Measurements from ENCODE around the gene TCEANC. TPM values are rescaled to one million over a fixed set of nuclear protein-coding genes. Genes with fewer than 3 reads are reported as not detected.

TCEANC gene, protein sequence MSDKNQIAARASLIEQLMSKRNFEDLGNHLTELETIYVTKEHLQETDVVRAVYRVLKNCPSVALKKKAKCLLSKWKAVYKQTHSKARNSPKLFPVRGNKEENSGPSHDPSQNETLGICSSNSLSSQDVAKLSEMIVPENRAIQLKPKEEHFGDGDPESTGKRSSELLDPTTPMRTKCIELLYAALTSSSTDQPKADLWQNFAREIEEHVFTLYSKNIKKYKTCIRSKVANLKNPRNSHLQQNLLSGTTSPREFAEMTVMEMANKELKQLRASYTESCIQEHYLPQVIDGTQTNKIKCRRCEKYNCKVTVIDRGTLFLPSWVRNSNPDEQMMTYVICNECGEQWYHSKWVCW
- total RNA-seq (1 to 10 TPM; 2.0 to 4.6 (median 2.6) TPM), polyA plus RNA-seq (1 to 10 TPM; 2.1 to 2.9 TPM)

DNA sequence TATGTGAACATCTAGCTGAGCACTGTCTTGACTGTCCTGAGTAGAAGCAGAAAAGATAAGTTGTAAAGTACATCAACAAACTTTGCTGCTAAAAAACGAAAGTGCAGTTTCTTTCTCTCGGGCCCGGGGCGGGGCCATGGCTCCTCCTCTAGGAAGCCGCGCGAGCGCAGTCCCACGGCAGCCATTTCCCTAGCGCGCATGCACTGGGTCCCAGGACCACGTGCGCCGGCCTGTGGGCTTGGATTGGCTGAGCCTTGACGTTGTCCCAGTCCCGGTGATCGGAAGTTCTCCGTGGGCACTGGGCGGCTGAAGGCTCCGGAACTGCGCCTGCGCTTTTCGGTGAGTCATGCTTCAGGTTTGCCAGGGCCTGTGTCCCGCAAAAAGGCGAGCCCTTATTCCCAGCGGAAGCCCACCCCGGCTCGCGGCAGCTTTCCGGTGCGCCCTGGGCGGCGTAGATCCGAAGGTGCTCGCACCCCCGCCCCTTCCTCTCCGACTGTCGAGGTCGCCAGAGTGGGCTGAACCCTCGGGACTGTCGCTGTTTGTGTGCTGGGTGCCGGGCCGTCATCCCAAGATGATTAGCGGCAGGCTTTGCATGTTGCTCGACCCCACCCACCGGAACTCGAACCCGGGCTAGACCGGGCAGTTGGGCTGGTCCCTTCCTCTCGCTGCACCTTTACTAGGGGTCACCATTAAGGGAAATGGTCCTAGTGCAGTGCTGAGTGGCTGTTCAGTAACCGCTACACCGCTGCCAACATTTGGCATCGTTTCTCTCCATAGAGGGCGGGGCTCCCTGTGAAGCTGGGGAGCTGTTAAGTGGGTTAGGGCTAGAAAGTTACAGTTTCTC is at the start of gene TCEANC:
TSS of gene TCEANC (plus strand) at position 292 of the 844 bp plus-strand sequence. CDS start 9,368 bp downstream, outside the sequence.
- TF ChIP-seq, protein P1, sequence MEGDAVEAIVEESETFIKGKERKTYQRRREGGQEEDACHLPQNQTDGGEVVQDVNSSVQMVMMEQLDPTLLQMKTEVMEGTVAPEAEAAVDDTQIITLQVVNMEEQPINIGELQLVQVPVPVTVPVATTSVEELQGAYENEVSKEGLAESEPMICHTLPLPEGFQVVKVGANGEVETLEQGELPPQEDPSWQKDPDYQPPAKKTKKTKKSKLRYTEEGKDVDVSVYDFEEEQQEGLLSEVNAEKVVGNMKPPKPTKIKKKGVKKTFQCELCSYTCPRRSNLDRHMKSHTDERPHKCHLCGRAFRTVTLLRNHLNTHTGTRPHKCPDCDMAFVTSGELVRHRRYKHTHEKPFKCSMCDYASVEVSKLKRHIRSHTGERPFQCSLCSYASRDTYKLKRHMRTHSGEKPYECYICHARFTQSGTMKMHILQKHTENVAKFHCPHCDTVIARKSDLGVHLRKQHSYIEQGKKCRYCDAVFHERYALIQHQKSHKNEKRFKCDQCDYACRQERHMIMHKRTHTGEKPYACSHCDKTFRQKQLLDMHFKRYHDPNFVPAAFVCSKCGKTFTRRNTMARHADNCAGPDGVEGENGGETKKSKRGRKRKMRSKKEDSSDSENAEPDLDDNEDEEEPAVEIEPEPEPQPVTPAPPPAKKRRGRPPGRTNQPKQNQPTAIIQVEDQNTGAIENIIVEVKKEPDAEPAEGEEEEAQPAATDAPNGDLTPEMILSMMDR (IDR thresholded peaks at IDR 0.05): no peak
- DNase-seq (peak; percentile 93 to 99 (median 98)), ATAC-seq (peak; percentile 97 to 100 (median 100)), FAIRE-seq (peak; percentile 99)
- H3K27ac ChIP-seq: peak within 1 kb of the TSS; percentile 68 to 92 (median 76)
- H3K4me3 ChIP-seq: peak within 1 kb of the TSS; percentile 26 to 63 (median 49)
- no peaks in the 10 kb centered on the region for H3K36me3 ChIP-seq
- intact Hi-C loops (cut with DNase I): loop anchor here in 1 of 3 donors (10.0 kb wide), 1 partner anchor 92 kb away; no protein-coding TSS in a partner anchor
- no peaks in the 10 kb centered on the region for H3K27me3 ChIP-seq
- H3K4me1 ChIP-seq: peaks cover 5 to 15% (median 6%) of the 10 kb centered on the region in 3 donors
- H3K9me3 ChIP-seq: no peaks in the 10 kb centered on the region
- 0 to 2% methylated on average over 54 of the region's 54 CpGs for WGBS, 2 donors

DNA sequence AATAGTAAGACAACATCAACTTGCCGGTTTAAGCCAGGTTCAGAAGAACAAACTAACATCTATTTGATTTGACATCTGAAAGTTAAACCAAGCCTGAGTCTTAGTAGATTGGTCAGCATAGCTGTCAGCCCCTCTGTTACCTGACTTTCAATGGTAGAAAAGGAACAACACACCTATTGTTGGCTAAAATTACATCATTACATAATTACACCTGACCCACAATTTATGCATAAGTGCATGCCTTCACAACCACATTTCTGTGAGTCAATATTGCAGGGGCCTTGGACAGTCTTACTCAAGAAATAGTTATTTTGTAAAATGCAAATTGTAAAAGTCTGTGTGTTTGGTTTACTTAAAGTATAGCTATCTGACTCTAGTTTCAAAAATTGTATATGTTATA is 47.3 kb upstream of the TCEANC start:
- intact Hi-C loops (cut with DNase I): no loop called here
- TF ChIP-seq, protein P1 (IDR thresholded peaks at IDR 0.05): no peak
- Histone ChIP-seq H3K36me3 (no peaks in the 10 kb centered on the region), H3K4me1 (no peaks in the 10 kb centered on the region), H3K27me3 (peaks cover 0 to 19% (median 2%) of the 10 kb centered on the region in 4 donors), H3K4me3 (no peak overlapping the region), H3K27ac (no peak overlapping the region), H3K9me3 (no peaks in the 10 kb centered on the region)
- FAIRE-seq: no peak
- ATAC-seq: no peak
- 70 to 72% methylated on average over 1 of the region's 1 CpG for WGBS, 2 donors
- DNase-seq: no peak

DNA sequence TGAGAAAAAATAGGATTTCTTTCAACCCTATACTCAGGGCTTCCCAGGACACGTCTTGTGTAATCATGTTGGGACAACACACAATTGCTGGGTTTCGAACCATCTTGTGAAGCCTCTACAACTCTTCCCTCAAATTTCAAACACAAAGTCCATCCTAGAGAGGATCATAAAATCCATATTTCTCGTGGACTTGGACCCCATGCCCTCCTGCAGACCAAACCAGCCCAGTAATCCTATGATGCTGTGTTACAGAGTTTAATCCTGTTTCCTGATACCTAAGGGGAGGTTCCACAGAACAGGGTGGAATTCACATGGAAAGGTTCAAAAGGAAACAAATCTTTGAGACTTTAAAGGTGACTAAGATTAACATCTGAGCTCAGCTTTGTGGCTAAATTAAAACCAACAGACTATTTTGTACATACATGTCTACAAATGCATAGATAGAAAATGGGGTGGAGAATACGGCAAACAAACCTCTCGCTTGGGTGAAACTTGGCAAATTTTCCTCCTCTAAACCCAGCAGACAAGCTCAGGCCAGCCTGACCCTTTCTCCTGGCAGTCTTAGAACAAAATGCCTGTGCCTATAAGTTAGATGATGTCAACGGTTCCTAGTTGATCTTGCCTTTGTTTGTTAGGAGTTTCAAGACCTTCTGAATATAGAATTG is 45.5 kb upstream of the TCEANC start:
- Histone ChIP-seq H3K27ac (no peak overlapping the region), H3K9me3 (no peaks in the 10 kb centered on the region), H3K27me3 (peaks cover 0 to 19% (median 2%) of the 10 kb centered on the region in 4 donors), H3K4me1 (no peaks in the 10 kb centered on the region), H3K36me3 (no peaks in the 10 kb centered on the region), H3K4me3 (no peak overlapping the region)
- TF ChIP-seq, protein P1 (IDR thresholded peaks at IDR 0.05): no peak
- WGBS, 2 donors: 57 to 60% methylated on average over 6 of the region's 6 CpGs
- no peak for ATAC-seq
- no peak for FAIRE-seq
- intact Hi-C loops (cut with DNase I): no loop called here
- no peak for DNase-seq

DNA sequence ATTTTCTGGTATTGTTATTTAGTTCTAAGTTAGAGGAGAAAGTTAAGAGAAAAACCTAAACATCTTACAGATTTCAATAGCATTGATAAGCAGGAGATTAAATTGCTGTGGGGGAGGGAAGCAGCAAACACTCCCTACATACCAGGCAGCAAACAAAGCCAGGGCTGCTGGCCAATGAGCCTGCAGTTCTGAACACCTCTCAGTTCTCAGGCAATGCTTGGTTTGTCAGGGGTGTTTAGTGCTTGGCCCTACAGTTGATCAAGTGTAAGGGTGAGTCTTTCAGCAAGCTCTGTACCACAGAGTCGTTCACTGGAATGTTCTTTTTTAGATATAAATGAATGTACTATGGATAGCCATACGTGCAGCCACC is 45.0 kb upstream of the TCEANC start:
- Histone ChIP-seq H3K9me3 (no peaks in the 10 kb centered on the region), H3K27ac (no peak overlapping the region), H3K4me3 (no peak overlapping the region), H3K36me3 (no peaks in the 10 kb centered on the region), H3K4me1 (no peaks in the 10 kb centered on the region), H3K27me3 (peaks cover 0 to 17% (median 2%) of the 10 kb centered on the region in 4 donors)
- no peak for DNase-seq
- 47 to 66% methylated on average over 2 of the region's 2 CpGs for WGBS, 2 donors
- peak in 1 of 4 donors; percentile 28 for ATAC-seq
- intact Hi-C loops (cut with DNase I): no loop called here
- TF ChIP-seq, protein P1 (IDR thresholded peaks at IDR 0.05): no peak
- no peak for FAIRE-seq

Measured in pancreas (tissue), 10 donors.